ENCODE results near the gene FGFBP2.

The FGFBP2 gene

GRCh38 chr4:16006771-16007446 lies 43.9 kb upstream of the FGFBP2 start:
- Histone ChIP-seq H3K4me3 (ENCODE audit: low read length in 2 of 2) (no peak overlapping the region), H3K27me3 (ENCODE audit: control insufficient read depth in 3 of 3, insufficient read depth in 3 of 3, low read depth in 1 of 3, low read length in 3 of 3) (no peaks in the 10 kb centered on the region), H3K18ac (ENCODE audit: low read length) (no peak overlapping the region), H2AFZ (ENCODE audit: low read length) (no peak overlapping the region), H3K36me3 (replicated peaks in 1 of 2; ENCODE audit: control insufficient read depth in 2 of 2, insufficient read depth in 2 of 2, low read length in 2 of 2) (peaks cover 28 to 92% of the 10 kb centered on the region in 2 donors), H3K14ac (ENCODE audit: low read length) (no peak overlapping the region), H3K9me3 (replicated peaks in 1 of 2; ENCODE audit: control insufficient read depth in 2 of 2, insufficient read depth in 1 of 2, low read depth in 1 of 2, low read length in 2 of 2) (no peaks in the 10 kb centered on the region), H4K91ac (ENCODE audit: low read depth, low read length, poor library complexity) (no peak overlapping the region), H2AK5ac (ENCODE audit: low read depth, low read length) (no peak overlapping the region), H3K4me1 (ENCODE audit: control insufficient read depth in 2 of 2, insufficient read depth in 1 of 2, low read depth in 1 of 2, low read length in 2 of 2) (peaks cover 0 to 1% of the 10 kb centered on the region in 2 donors), H3K27ac (replicated peaks; ENCODE audit: low read length) (no peak overlapping the region), H3K4me2 (ENCODE audit: insufficient read depth, low read length, poor library complexity, severe bottlenecking) (no peak overlapping the region), H3K23ac (ENCODE audit: low read depth, low read length, poor library complexity) (no peak overlapping the region), H2BK120ac (ENCODE audit: low read depth, low read length) (no peak overlapping the region), H2BK15ac (ENCODE audit: low read length) (no peak overlapping the region), H3K9ac (ENCODE audit: low read depth, low read length, poor library complexity) (no peak overlapping the region), H4K8ac (ENCODE audit: low read depth, low read length) (no peak overlapping the region), H2BK5ac (ENCODE audit: low read length) (no peak overlapping the region), H2BK12ac (ENCODE audit: low read length) (no peak overlapping the region), H3K79me1 (ENCODE audit: low read depth, low read length) (no peaks in the 10 kb centered on the region), H3K4ac (ENCODE audit: low read length) (no peak overlapping the region)
- no peak for DNase-seq (ENCODE audit: low spot score)
- WGBS, 2 donors (ENCODE audit: extremely low coverage in 2 of 2, insufficient read length in 2 of 2, insufficient replicate concordance in 1 of 2) = no CpG with 5 or more reads among the region's 6 CpGs

DNA sequence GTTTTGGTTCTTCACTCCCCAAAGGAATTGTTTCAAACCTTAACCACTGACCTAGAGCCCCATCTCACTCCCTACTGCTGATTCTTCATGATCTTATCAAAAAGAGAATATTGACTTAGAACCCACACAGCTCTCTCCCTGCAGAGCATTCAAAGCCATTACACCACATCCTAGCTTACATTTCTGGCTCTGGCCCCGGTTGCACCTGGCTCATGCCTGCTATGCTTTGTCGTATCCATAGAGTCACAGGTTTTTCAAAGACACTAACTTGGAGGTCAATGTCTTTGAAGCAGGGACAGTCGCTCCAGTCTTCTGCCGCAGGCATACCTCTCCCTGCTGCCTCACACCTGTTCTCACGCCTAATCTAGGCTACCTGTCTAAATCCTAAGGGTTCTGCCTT lies 42.7 kb upstream of the FGFBP2 start:
- H3K14ac ChIP-seq (ENCODE audit: low read length) = no peak overlapping the region
- H2BK15ac ChIP-seq (ENCODE audit: low read length) = no peak overlapping the region
- H2BK12ac ChIP-seq (ENCODE audit: low read length) = no peak overlapping the region
- H3K27ac ChIP-seq (replicated peaks; ENCODE audit: low read length) = no peak overlapping the region
- no peak overlapping the region for H3K4me3 ChIP-seq (ENCODE audit: low read length in 2 of 2)
- no peak for DNase-seq (ENCODE audit: low spot score)
- H3K79me1 ChIP-seq (ENCODE audit: low read depth, low read length) = no peaks in the 10 kb centered on the region
- no peak overlapping the region for H2BK120ac ChIP-seq (ENCODE audit: low read depth, low read length)
- H2AFZ ChIP-seq (ENCODE audit: low read length) = no peak overlapping the region
- H3K4me2 ChIP-seq (ENCODE audit: insufficient read depth, low read length, poor library complexity, severe bottlenecking) = no peak overlapping the region
- no peaks in the 10 kb centered on the region for H3K9me3 ChIP-seq (replicated peaks in 1 of 2; ENCODE audit: control insufficient read depth in 2 of 2, insufficient read depth in 1 of 2, low read depth in 1 of 2, low read length in 2 of 2)
- H3K18ac ChIP-seq (ENCODE audit: low read length) = no peak overlapping the region
- peaks cover 24 to 90% of the 10 kb centered on the region in 2 donors for H3K36me3 ChIP-seq (replicated peaks in 1 of 2; ENCODE audit: control insufficient read depth in 2 of 2, insufficient read depth in 2 of 2, low read length in 2 of 2)
- H3K4me1 ChIP-seq (ENCODE audit: control insufficient read depth in 2 of 2, insufficient read depth in 1 of 2, low read depth in 1 of 2, low read length in 2 of 2) = peaks cover 0 to 1% of the 10 kb centered on the region in 2 donors
- H2BK5ac ChIP-seq (ENCODE audit: low read length) = no peak overlapping the region
- H4K8ac ChIP-seq (ENCODE audit: low read depth, low read length) = no peak overlapping the region
- no peak overlapping the region for H2AK5ac ChIP-seq (ENCODE audit: low read depth, low read length)
- no peaks in the 10 kb centered on the region for H3K27me3 ChIP-seq (ENCODE audit: control insufficient read depth in 3 of 3, insufficient read depth in 3 of 3, low read depth in 1 of 3, low read length in 3 of 3)
- H3K23ac ChIP-seq (ENCODE audit: low read depth, low read length, poor library complexity) = no peak overlapping the region
- no peak overlapping the region for H3K9ac ChIP-seq (ENCODE audit: low read depth, low read length, poor library complexity)
- no CpG with 5 or more reads among the region's 5 CpGs for WGBS, 2 donors (ENCODE audit: extremely low coverage in 2 of 2, insufficient read length in 2 of 2, insufficient replicate concordance in 1 of 2)
- no peak overlapping the region for H4K91ac ChIP-seq (ENCODE audit: low read depth, low read length, poor library complexity)
- H3K4ac ChIP-seq (ENCODE audit: low read length) = no peak overlapping the region

DNA sequence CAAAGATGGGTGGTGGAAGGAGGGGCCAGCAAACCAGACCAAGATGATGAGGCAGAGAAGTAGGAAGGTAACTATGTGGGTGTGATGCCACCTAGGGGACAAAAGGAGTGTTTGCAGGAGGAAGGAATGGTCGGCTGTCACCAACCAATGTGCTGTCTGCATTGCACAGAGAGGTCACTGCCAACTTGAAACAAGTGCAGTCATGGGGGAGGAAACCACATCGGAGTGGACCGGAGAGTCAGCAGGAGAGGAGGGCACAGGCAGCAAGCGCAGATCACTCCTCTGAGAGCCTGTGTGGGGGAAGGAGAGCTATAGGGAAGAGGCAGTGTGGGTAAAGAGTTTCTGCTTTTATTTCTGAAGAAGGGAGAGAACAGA lies 38.5 kb upstream of the FGFBP2 start:
- no peaks in the 10 kb centered on the region for H3K4me1 ChIP-seq (ENCODE audit: control insufficient read depth in 2 of 2, insufficient read depth in 1 of 2, low read depth in 1 of 2, low read length in 2 of 2)
- no peak overlapping the region for H4K8ac ChIP-seq (ENCODE audit: low read depth, low read length)
- peak; percentile 56 for DNase-seq (ENCODE audit: low spot score)
- H3K4ac ChIP-seq (ENCODE audit: low read length) = no peak overlapping the region
- no peak overlapping the region for H3K4me2 ChIP-seq (ENCODE audit: insufficient read depth, low read length, poor library complexity, severe bottlenecking)
- H3K27ac ChIP-seq (replicated peaks; ENCODE audit: low read length) = no peak overlapping the region
- H2BK15ac ChIP-seq (ENCODE audit: low read length) = no peak overlapping the region
- no peak overlapping the region for H4K91ac ChIP-seq (ENCODE audit: low read depth, low read length, poor library complexity)
- H2AFZ ChIP-seq (ENCODE audit: low read length) = peak overlapping the region; percentile 41
- H2BK12ac ChIP-seq (ENCODE audit: low read length) = no peak overlapping the region
- no peak overlapping the region for H3K14ac ChIP-seq (ENCODE audit: low read length)
- no CpG with 5 or more reads among the region's 4 CpGs for WGBS, 2 donors (ENCODE audit: extremely low coverage in 2 of 2, insufficient read length in 2 of 2, insufficient replicate concordance in 1 of 2)
- H2BK120ac ChIP-seq (ENCODE audit: low read depth, low read length) = no peak overlapping the region
- H3K9ac ChIP-seq (ENCODE audit: low read depth, low read length, poor library complexity) = no peak overlapping the region
- H3K9me3 ChIP-seq (replicated peaks in 1 of 2; ENCODE audit: control insufficient read depth in 2 of 2, insufficient read depth in 1 of 2, low read depth in 1 of 2, low read length in 2 of 2) = no peaks in the 10 kb centered on the region
- H2BK5ac ChIP-seq (ENCODE audit: low read length) = no peak overlapping the region
- peaks cover 2% of the 10 kb centered on the region for H3K79me1 ChIP-seq (ENCODE audit: low read depth, low read length)
- H3K4me3 ChIP-seq (ENCODE audit: low read length in 2 of 2) = no peak overlapping the region
- no peaks in the 10 kb centered on the region for H3K27me3 ChIP-seq (ENCODE audit: control insufficient read depth in 3 of 3, insufficient read depth in 3 of 3, low read depth in 1 of 3, low read length in 3 of 3)
- H3K36me3 ChIP-seq (replicated peaks in 1 of 2; ENCODE audit: control insufficient read depth in 2 of 2, insufficient read depth in 2 of 2, low read length in 2 of 2) = peaks cover 26 to 79% of the 10 kb centered on the region in 2 donors
- no peak overlapping the region for H3K23ac ChIP-seq (ENCODE audit: low read depth, low read length, poor library complexity)
- H3K18ac ChIP-seq (ENCODE audit: low read length) = no peak overlapping the region
- H2AK5ac ChIP-seq (ENCODE audit: low read depth, low read length) = no peak overlapping the region

DNA sequence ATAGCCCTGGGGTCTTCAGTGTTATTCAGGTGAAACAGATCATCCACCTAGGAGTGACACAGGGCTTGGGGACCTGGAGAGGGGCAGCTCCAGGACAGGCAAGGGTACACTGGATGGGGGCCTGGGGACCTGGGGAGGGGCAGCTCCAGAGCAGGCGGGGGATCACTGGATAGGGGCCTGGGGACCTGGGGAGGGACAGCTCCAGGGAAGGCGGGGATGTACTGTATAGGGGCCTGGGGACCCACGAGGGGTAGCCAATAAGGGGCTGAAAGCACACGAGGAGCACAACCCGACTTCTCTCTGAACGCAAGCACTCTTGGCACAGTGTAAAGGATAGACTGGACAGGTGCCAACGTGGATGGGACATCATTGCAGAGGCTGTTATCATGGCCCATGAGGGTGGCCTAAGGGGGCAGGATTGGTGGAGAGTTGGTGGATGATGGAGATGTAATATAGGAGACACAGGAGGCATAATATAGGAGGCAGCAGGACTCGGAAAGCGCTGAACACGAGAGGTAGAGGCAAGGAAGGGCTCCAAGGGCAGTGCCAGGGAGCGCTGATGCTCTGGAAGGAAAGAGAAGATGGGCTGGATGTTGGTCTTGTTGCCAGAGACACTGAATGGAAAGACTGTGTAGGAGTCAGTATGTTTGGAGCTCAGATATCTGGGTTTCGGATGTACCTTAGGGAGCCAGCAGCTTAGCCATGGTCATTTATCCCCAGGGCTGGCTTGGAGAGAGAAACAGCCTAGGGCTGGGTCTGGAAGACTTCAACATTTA lies 37.9 kb upstream of the FGFBP2 start:
- Histone ChIP-seq H3K23ac (ENCODE audit: low read depth, low read length, poor library complexity) (peak overlapping the region; percentile 76), H3K9me3 (replicated peaks in 1 of 2; ENCODE audit: control insufficient read depth in 2 of 2, insufficient read depth in 1 of 2, low read depth in 1 of 2, low read length in 2 of 2) (no peaks in the 10 kb centered on the region), H3K4me2 (ENCODE audit: insufficient read depth, low read length, poor library complexity, severe bottlenecking) (no peak overlapping the region), H3K27me3 (ENCODE audit: control insufficient read depth in 3 of 3, insufficient read depth in 3 of 3, low read depth in 1 of 3, low read length in 3 of 3) (no peaks in the 10 kb centered on the region), H3K4me1 (ENCODE audit: control insufficient read depth in 2 of 2, insufficient read depth in 1 of 2, low read depth in 1 of 2, low read length in 2 of 2) (no peaks in the 10 kb centered on the region), H3K79me1 (ENCODE audit: low read depth, low read length) (peaks cover 2% of the 10 kb centered on the region), H3K18ac (ENCODE audit: low read length) (peak overlapping the region; percentile 29), H2BK15ac (ENCODE audit: low read length) (no peak overlapping the region), H3K14ac (ENCODE audit: low read length) (peak overlapping the region; percentile 15), H3K9ac (ENCODE audit: low read depth, low read length, poor library complexity) (no peak overlapping the region), H4K91ac (ENCODE audit: low read depth, low read length, poor library complexity) (no peak overlapping the region), H3K27ac (replicated peaks; ENCODE audit: low read length) (no peak overlapping the region), H4K8ac (ENCODE audit: low read depth, low read length) (peak overlapping the region; percentile 93), H2AK5ac (ENCODE audit: low read depth, low read length) (peak overlapping the region; percentile 9), H3K4me3 (ENCODE audit: low read length in 2 of 2) (no peak overlapping the region), H2AFZ (ENCODE audit: low read length) (no peak overlapping the region), H3K36me3 (replicated peaks in 1 of 2; ENCODE audit: control insufficient read depth in 2 of 2, insufficient read depth in 2 of 2, low read length in 2 of 2) (peaks cover 22 to 77% of the 10 kb centered on the region in 2 donors), H2BK12ac (ENCODE audit: low read length) (no peak overlapping the region), H2BK5ac (ENCODE audit: low read length) (no peak overlapping the region), H2BK120ac (ENCODE audit: low read depth, low read length) (no peak overlapping the region), H3K4ac (ENCODE audit: low read length) (no peak overlapping the region)
- no peak for DNase-seq (ENCODE audit: low spot score)
- no CpG with 5 or more reads among the region's 12 CpGs for WGBS, 2 donors (ENCODE audit: extremely low coverage in 2 of 2, insufficient read length in 2 of 2, insufficient replicate concordance in 1 of 2)
